GM18498 (cell line): Measurements from ENCODE around the gene PTPN21.

Source experiments
- ATAC-seq: cut with Tn5 transposase; IDR thresholded peaks from one replicate; pipeline ENCODE4 v1.9.1; 2021; ENCODE audit warnings: mild to moderate bottlenecking, moderate library complexity; ENCODE audit not compliant: unreplicated experiment

The PTPN21 gene

DNA sequence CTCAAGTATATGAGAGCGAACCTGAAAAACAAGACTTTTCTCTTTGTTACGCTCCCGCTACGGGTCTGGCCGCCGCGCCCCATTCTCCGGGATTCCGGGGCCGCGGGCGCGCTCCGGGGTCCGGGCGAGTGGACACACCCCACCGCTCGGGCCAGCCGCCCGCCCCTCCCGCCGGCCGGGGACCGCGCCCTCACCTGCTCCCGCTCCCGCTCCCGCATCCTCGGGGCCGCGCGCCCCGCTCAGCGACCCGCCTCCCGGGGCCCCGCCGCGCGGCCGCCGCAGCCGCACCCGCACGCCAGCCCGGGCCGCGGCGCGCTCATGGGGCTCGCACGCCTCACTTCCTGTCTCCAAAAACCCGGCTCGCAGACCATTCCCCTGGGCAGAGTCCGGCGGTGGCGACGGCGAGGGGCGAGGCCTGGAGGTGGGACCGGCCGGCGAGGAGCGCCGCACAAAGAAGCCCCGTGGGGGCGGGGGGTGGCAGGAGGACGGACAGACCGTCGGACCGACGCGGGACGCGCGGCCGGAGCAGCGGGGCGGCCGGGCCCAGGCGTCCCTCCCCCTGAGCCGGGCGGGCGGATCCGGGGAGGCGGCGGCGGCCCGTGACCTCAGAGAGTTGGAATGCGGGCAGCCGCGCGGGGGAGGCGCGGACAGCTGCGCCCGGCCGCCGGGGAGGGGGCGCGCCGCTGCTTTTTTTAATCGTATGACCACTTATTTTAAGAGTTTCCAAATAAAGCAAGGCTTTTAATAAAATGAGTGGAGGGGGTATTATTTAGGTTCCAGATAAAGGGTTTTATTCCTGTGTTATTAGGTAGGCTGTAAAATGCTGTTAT lies at the start of gene PTPN21:
Gene PTPN21 (minus strand): TSS at position 551 of the 830 bp plus-strand sequence. CDS start 4,590 bp downstream, outside the sequence.
- ATAC-seq, result peak; percentile 50

DNA sequence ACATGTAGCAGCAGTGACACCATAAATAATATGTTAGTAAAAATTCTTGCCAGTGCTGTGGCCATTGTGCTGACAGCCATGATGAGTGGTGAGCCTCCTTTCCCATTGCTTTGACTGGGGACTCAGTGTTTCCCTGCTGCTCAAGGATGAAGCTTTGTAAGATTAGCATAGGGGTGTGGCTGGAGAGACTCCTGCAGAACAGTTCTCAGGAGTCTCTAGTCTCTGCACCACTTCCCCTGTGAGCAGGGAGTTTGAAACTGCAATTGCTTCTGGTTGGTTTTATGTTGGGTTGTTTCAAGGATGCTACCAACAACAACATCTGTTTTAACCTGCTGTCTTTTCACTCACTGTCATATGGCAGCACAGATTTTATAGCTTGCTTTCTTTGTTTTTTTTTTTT lies 49.4 kb upstream of the PTPN21 start:
- no peak for ATAC-seq

DNA sequence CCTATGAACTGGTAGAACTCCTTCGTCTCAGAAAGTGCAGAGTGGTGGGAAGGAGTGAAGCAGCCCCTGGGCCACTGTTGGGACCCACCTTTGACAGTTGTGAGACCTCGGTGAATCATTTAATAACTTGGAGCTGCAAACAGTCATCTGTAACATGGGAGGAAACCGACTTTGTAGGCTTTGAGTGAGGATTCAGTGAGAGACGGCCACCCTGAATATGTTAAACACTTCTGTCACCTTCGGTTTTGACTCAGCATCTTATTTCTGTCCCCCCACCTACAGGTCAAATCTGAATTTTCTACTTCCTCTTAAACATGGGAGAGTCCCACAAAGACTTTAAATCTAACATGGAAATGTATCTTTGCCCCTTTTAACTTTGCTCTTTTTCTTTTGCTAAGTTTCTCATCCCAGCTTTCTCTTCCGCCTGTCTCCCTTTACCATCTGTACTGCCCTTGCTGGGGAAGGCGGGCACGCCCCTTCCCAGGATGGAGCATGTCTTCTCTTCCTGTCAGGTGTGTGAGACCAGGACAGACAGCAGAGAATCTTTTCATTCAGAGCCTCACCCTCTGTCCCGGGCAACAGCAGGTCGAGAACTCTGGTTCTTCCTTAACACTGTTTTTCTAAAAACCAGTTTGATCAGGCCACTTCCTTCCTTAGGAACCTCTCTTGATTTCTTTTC lies 45.1 kb upstream of the PTPN21 start:
- ATAC-seq, result peak; percentile 90

DNA sequence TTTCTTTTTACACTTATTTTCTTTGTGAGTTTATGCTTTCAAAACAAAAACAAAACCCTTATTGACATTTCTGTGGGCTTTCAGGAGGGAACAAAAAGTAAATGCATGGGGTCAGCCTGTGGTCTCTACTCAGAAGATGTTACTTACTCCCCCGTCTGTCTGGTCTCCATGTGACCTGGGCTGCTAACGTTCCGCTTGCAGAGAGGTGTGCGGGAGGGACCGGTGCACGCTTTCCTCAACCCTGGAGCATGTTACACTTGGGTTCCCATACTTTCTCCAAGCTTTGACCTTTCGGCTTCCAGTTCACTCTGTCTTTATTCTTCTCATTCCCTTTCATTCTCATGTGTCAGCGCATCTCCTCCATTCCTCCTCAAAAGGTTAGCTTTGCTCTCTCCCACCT lies 44.5 kb upstream of the PTPN21 start:
- peak; percentile 36 for ATAC-seq

DNA sequence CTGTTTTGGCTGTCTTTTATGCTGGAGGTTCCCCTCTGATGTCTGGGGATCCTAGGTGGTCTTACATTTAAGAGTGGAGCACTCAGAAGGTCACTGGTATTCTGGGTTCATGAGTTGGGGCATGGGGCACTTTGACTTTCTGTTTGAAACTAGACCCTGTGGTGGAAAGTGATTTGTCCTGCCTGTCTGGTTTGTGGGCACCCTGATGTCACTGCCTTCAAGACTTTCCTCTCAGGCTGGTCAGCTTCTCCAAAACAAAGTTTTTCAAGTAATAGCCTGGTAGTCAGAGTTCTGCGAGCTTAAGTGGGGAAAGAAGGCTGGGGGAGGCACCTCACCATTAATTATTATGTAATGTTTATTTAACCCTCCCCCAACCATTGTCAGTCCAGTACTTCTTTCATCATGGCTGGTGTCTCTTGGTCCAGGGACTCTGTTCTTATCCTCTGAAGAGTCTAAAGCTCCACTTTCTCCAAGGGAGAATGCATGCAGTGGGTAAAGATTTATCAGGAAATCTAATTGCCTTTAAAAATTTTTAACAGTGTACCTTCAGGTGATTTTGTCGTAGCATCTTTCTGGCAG lies 43.4 kb upstream of the PTPN21 start:
- no peak for ATAC-seq

DNA sequence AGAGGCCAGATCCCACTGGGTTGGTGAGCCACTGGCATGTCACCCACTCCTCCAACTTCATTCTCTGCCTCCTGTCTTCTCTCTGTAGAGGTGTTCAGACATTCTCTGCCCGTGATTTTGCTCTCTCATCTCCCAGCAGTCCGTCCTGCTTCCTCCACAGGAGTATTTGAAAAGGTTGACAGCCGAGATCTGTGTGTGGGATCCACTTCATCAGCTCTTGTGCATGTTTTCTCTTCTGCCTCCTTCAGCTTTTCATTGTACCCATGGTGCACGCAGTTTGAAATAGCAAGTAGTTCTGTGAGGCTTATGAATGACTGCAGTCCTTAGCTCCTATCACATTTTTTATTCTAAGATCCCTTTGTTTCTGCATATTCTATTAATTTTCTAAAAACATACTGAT lies 42.8 kb upstream of the PTPN21 start:
- no peak for ATAC-seq

DNA sequence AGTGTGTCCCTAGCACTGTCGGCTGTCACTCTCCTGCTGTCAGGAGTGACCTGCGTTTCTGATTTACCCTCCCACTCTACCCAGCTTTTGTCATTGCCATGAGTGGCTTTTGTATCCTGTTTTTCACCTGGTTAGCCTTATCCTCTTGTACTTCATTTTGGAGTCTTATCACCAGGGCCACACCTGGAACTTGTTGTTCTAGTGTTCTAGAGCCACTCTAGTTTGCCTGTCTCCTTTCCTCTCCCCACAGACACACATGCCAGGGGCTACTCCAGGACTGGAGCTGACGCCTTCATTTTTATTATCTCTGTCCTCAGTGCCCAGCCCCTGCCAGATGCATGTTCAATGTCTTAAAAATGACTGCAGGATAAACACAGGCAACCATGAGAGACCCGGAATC lies 42.2 kb upstream of the PTPN21 start:
- ATAC-seq, result no peak

DNA sequence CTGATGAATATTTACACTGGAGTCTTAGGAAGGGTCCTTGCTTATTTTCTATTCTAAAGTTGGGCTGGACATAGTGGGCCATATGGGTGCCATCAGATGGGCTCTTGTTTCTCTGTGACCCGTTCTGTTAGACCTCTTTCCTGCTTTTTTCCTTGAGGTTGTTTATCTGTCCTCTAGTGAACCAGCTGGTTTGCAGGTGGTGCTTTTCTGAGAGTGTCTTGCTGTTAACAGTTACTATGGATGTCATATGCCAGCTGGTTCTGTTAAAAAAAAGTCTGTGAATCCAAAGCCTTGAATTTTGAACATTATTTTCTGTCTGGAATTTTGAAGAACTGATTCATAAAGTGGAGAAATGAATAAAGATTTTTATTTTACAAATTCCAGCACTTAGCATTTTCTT lies 37.2 kb upstream of the PTPN21 start:
- no peak for ATAC-seq

DNA sequence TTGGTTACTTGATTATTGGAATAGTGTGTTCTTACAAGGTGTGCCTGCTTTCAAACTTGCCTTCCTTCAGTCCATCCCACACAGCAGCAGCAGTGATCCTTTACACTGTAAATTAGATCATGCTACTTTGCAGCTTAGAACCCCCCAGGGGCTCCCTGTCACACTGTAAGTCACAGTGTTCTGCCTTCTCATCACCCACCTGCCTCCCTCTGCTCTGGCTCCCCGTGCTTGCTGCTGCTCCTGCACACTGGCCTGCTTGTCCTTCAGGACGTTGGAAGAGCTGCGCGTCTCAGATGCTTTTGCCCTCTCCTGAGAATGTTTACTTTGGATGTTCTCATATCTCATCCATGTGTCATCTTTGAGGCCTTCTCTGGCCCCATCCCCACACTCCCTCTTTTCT lies 35.4 kb upstream of the PTPN21 start:
- no peak for ATAC-seq

DNA sequence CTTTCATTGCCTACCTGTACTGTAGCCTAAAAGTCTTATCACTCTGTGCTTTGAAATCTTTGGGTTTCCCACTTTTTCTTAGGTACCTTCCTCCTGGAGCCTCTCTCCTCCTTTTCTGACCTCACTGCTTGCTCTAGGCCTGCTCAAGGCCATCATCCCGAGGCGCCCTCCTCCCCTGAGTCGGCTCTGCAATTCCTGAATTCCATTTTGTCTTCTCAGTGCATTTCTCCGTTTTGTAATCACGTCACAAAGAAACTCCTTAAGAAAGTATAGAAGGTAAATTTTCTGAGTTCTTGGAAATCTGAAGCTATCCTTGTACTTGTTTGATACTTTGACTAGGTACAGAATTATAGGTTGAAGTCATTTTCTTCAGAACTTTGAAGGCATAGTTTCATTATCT lies 33.3 kb upstream of the PTPN21 start:
- no peak for ATAC-seq

DNA sequence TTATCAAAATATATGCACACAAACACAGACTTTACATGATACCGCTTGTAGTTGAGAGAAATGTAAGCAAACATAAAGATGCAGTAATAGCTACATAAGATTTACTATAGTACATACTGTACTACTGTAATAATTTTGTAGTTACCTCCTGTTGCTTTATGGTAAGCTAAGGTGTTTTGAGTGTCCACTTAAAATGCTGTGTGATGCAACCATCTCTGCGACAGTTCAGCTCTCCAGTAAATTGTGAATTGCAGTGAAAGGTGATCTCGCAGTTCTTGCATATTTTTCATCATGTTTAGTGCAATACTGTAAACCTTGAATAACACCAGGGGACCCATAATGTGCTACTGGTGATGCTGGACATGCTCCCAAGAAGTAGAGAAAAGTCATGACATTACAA lies 29.6 kb upstream of the PTPN21 start:
- no peak for ATAC-seq

DNA sequence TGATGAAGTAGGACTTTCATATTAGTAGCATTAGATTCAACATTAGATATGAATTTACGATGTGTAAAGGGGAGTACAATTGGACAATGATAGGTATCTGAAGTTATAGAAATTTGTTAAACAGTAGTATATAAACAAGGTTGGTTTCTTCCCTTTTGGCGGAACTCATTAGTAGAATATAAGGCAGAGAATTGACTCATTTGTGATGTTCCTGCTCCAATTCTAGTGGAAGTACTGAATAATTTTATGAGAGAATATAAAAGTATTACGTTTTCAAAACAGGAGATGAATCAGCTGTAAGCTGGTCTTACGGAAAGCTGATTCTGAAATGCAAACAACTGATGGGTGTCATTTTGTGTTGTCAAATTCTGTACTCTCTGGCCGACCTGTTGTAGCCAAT lies 21.4 kb upstream of the PTPN21 start:
- no peak for ATAC-seq

DNA sequence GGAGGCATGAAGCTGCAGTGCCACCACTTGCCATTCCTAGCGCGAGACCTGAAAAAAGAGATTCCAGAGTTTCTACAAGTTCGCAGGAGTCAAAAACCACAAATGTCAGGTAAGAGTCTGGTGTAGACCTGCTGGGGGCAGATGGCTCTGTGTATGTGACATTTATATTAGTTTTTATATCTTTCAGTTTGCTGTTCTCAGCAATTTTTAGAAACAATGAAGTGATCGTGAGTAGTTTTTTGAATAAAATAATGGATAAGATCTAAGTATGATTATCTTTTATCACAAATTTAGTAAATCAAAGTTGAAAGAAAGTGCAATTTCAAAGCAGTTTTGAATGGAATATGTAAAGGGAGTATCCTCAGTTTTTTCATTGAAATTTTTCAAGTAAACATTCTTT lies 17.3 kb upstream of the PTPN21 start:
- no peak for ATAC-seq

DNA sequence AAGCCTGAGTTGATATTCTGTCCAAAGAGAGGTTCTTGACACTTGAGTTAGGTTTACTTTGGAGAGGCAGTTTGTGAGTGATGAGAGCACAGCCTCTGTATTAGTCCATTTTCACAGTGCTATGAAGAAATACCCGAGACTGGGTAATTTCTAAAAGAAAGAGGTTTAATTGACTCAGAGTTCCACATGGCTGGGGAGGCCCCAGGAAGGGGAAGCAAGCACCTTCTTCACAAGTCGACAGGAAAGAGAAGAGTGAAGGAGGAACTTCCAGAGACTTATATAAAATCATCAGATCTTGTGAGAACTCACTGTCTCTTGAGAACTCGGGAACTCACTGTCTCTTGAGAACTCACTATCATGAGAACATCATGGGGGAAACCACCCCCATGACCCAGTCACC lies 13.4 kb upstream of the PTPN21 start:
- no peak for ATAC-seq

DNA sequence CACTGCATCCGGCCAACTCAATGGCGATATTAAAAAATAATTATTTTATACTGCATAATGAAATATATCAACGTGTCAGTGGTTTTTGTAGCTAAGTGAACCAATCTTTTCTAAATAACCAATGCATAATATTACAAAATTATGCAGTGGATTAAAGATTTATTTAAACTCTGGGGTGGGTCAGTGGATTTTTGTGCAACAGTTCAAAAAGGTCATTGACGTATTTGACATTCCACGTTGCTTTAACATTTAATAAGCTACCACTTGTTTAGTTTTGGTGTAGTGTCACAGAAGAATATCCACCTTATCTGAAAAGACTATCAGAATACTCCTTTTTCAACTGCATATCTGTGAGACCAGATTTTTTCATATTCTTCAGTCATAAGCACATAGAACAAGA lies 10.6 kb upstream of the PTPN21 start:
- no peak for ATAC-seq

DNA sequence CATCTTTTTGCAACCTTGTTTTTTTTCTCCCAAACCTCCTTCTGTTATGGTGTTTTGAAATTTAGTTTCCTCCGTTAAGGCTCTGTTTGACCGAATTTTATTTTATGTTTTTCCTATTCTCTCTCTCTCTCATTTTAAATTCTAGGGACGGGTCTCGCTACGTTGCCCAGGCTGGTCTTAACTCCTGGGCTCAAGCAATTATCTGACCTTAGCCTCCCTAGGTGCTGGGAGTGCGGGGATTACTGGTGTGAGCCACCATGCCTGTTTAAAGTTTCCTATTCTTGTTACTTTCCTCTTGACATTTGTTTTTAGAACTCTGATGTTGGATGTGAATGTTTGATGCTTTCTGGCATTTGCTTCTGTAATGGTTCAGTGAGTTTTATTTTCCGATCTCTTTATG lies 9.0 kb upstream of the PTPN21 start:
- no peak for ATAC-seq

DNA sequence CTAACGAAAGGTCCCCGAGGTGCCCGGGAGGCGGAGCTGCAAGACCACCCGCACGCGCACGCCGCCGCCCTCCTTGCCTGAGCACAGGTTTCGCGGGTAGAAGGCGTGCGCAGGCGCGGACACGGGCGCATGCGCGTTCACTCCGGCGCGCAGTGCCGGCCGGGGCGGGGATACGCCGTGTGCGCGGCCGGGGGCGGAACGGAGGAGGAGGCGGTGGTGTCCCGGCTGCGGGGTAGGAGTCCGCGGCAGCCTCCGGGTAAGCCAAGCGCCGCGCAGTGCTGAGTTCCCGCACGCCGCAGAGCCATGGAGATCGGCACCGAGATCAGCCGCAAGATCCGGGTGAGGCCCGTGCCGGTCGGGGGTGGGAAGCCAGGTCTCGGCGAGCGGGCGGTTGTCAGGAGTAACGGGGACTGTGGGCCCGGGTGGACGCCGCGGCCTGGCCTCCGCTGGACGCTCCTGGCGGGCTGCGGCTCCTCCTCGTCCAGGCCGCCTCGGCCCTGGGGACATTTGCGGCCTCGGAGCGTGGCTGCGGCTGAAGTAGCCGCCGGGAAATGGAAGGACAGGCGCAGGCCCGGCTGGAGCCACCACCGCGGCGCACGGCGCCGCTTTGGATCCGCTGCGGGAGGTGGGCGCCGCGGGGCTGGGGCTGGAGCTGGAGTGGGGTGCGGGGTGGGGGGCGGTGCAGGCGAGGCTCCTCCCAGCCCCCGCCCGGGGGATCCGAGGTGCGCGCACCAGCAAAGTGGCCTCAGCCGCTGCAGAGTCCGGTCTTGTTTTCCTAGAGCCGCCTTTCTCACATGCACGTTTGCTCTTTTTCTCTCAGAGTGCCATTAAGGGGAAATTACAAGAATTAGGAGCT lies 8.3 kb upstream of the PTPN21 start, which contains the start of gene ZC3H14:
Gene ZC3H14 (plus strand): TSS at position 207 of the 856 bp plus-strand sequence. CDS start 97 bp downstream, at position 304.
- peak; percentile 97 for ATAC-seq

DNA sequence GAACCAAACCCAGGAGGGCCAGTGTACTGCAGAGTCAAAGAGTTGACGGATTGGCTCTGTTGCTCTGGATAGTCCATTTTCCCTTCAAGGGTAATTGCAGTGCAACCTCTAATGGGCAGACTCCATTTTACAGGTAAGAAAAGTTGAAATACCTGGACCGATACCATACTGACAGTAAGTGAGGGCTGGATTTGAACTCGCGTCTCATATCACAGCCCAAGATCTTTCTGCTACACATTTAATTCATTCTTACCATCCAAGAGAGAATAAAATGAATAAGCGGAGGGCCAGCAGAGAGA lies 7.7 kb upstream of the PTPN21 start:
- ATAC-seq, result no peak

DNA sequence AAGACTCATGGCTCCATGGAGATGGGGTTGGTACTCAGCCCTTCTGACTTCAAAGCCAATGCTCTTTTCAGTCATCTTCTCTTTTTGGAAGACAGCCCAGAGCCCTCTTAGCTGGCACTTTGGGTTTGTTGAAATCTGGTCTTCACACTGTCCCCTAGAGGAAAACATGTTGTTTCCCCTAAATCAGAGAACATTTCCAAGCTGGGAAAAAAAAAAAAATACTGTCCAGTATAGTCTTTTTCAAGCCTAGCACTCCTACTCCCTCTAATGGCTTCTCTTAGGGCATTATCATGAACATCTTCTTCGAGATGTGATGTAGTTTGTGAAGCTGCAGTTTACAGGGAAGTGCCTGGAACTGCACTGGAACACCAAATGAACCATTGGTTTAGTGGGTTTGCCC lies 5.0 kb upstream of the PTPN21 start:
- ATAC-seq, result no peak

DNA sequence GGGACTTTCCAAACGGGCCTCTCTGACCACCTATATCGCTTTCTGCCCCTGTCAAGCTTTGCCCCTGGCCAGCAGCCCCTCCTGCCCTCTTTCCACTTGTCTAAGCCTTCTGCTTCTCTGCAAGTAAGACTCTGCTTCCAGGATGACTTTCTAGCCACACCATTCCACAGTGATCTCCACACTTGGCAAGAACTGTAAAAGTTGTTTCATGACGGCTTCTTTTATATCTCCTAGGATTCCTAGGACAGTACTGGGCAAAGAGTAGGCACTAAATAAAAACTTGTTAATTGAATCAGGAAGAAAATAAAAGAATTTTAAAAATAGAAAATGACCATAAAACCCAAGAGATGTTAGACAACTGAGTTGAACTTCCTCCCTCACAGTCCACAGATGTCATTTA lies 1.8 kb upstream of the PTPN21 start:
- ATAC-seq, result no peak

DNA sequence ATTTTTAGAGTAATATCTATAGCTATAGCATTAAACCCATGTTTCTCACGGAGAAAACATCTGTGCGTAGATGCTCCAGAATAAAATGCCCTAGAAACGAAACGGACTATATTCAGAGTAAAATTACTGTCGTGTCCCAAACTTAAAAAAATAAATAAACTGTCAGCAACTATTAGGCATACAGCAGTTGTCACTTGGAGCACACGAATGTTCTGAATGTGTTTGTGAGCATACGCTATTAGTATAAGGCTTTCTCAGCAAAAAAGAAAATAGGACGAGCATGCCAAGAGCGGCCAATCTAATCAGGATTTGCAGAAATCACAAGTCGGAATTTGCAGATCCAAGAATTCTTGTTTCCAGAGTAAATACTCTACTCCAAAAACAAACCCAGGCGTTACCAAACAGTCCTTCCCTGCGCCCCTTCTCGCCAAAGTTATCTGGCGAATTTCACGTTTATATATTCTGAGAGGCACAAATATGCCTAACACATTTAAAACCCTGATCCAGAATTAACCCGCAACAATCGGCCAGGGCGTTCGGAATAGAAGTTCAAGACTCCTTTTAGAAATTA lies 836 bp downstream of the PTPN21 start:
- no peak for ATAC-seq
